Endothelial cell (in vitro differentiated cells): ENCODE data around the gene ZNF573. TPM values are rescaled to one million over a fixed set of nuclear protein-coding genes. Genes with fewer than 3 reads are reported as not detected.

Experiments used
- DNase-seq: peaks from one replicate; pipeline ENCODE4 v3.0.0; 2021; ENCODE audit warnings: low spot score
- H3K27ac Mint-ChIP-seq: one replicate; pipeline ENCODE4 v1.8.0; 2021; ENCODE audit warnings: mixed read lengths, inconsistent platforms; ENCODE audit not compliant: unreplicated experiment
- H3K27me3 Mint-ChIP-seq: one replicate; pipeline ENCODE4 v1.8.0; 2021; ENCODE audit warnings: mild to moderate bottlenecking, moderate library complexity, mixed read lengths, inconsistent platforms; ENCODE audit not compliant: unreplicated experiment
- H3K36me3 Mint-ChIP-seq: one replicate; pipeline ENCODE4 v1.8.0; 2021; ENCODE audit warnings: mild to moderate bottlenecking, low read depth, mixed read lengths, inconsistent platforms; ENCODE audit not compliant: unreplicated experiment
- H3K4me1 Mint-ChIP-seq: one replicate; pipeline ENCODE4 v1.8.0; 2021; ENCODE audit warnings: mild to moderate bottlenecking, mixed read lengths, inconsistent platforms; ENCODE audit not compliant: unreplicated experiment
- H3K4me3 Mint-ChIP-seq: one replicate; pipeline ENCODE4 v1.8.0; 2021; ENCODE audit warnings: mild to moderate bottlenecking, mixed read lengths, inconsistent platforms; ENCODE audit not compliant: unreplicated experiment
- H3K9me3 Mint-ChIP-seq: one replicate; pipeline ENCODE4 v1.8.0; 2021; ENCODE audit warnings: mixed read lengths, inconsistent platforms; ENCODE audit not compliant: unreplicated experiment
- CTCF ChIP-seq: fragments of 200-600 bp; sonication (generic); IDR thresholded peaks from one replicate; pipeline ENCODE4 v1.5.0; 2021; ENCODE audit warnings: antibody characterized with exemption; ENCODE audit not compliant: unreplicated experiment
- total RNA-seq: library from RNA; stranded (reverse); fragmentation: NEBNext Ultra II Directional; extraction: Animal tissue kit (Norgen Biotek cat#: 25700); gene quantifications from one replicate; pipeline ENCODE4 v1.2.1, GENCODE V29; 2021; ENCODE audit not compliant: unreplicated experiment

ZNF573 gene
- total RNA-seq, 1 donor from 2014 or later = 11.3 TPM

GRCh38 chr19:37716140-37716539 lies 63.2 kb downstream of the ZNF573 start:
- no peak overlapping the region for H3K27ac Mint-ChIP-seq
- TF ChIP-seq CTCF = no peak

GRCh38 chr19:37706052-37706605 lies 73.3 kb downstream of the ZNF573 start:
- Mint-ChIP-seq H3K4me1 (no peaks in the 10 kb centered on the region), H3K9me3 (no peaks in the 10 kb centered on the region), H3K27me3 (peaks cover 2% of the 10 kb centered on the region), H3K4me3 (no peak overlapping the region), H3K36me3 (peaks cover 42% of the 10 kb centered on the region), H3K27ac (no peak overlapping the region)
- no peak for TF ChIP-seq CTCF
- DNase-seq = no peak

More at GRCh38 chr19:37716140-37716539, 63.2 kb downstream of the ZNF573 start:
- Mint-ChIP-seq H3K4me1 (peaks cover 14% of the 10 kb centered on the region), H3K9me3 (no peaks in the 10 kb centered on the region), H3K27me3 (no peaks in the 10 kb centered on the region), H3K36me3 (peaks cover 3% of the 10 kb centered on the region), H3K4me3 (no peak overlapping the region)
- DNase-seq = no peak

- Mint-ChIP-seq H3K36me3 (peaks cover 50% of the 10 kb centered on the region), H3K27me3 (peaks cover 2% of the 10 kb centered on the region), H3K4me1 (no peaks in the 10 kb centered on the region), H3K4me3 (peak overlapping the region; percentile 2), H3K9me3 (no peaks in the 10 kb centered on the region), H3K27ac (no peak overlapping the region)
- DNase-seq = no peak
- TF ChIP-seq CTCF = no peak
These were observed 80.3 kb downstream of the ZNF573 start for GRCh38 chr19:37699057-37699456.

- TF ChIP-seq CTCF = no peak
- H3K27ac Mint-ChIP-seq = no peak overlapping the region
These were observed 81.2 kb downstream of the ZNF573 start for GRCh38 chr19:37698216-37698615.

GRCh38 chr19:37695144-37695899 lies 84.1 kb downstream of the ZNF573 start:
- no peak overlapping the region for H3K4me3 Mint-ChIP-seq
- H3K9me3 Mint-ChIP-seq = no peaks in the 10 kb centered on the region
- no peaks in the 10 kb centered on the region for H3K27me3 Mint-ChIP-seq
- TF ChIP-seq CTCF = no peak
- no peak overlapping the region for H3K27ac Mint-ChIP-seq
- peaks cover 32% of the 10 kb centered on the region for H3K36me3 Mint-ChIP-seq
- DNase-seq = no peak
- peaks cover 3% of the 10 kb centered on the region for H3K4me1 Mint-ChIP-seq

More at GRCh38 chr19:37698216-37698615, 81.2 kb downstream of the ZNF573 start:
- H3K36me3 Mint-ChIP-seq = peaks cover 46% of the 10 kb centered on the region
- no peaks in the 10 kb centered on the region for H3K4me1 Mint-ChIP-seq
- no peak for DNase-seq
- H3K27me3 Mint-ChIP-seq = no peaks in the 10 kb centered on the region
- H3K4me3 Mint-ChIP-seq = no peak overlapping the region
- H3K9me3 Mint-ChIP-seq = no peaks in the 10 kb centered on the region
